DMS53 treated with DMSO at 0.1 percent for 48 hours (cell line): Measurements from ENCODE around the gene SLC19A2.
A peak's percentile ranks its signal among the peaks of the same experiment; 100 is the strongest.
"Not testable (repeated sequence)": the region's sequence is repeated elsewhere in the genome, so short reads cannot be mapped to it uniquely, and the experiment has no call there.

Experiments
- DNase-seq: peaks from one replicate; lab custom pipeline; 2025; ENCODE audit not compliant: unreplicated experiment; lab: John Stamatoyannopoulos, UW

The SLC19A2 gene

GRCh38 chr1:169509354-169509753 lies 23.6 kb upstream of the SLC19A2 start:
- peak; percentile 52 for DNase-seq

- DNase-seq = peak; percentile 44
Measured at GRCh38 chr1:169508432-169509338, 22.9 kb upstream of the SLC19A2 start.

- DNase-seq = no peak
Measured at GRCh38 chr1:169507413-169507812, 21.7 kb upstream of the SLC19A2 start.

GRCh38 chr1:169503601-169504000 lies 17.9 kb upstream of the SLC19A2 start:
- not testable (repeated sequence) for DNase-seq

GRCh38 chr1:169499807-169500206 lies 14.1 kb upstream of the SLC19A2 start:
- DNase-seq = no peak

GRCh38 chr1:169497317-169497716 lies 11.6 kb upstream of the SLC19A2 start:
- DNase-seq = no peak

GRCh38 chr1:169495916-169496315 lies 10.2 kb upstream of the SLC19A2 start:
- no peak for DNase-seq

- DNase-seq = no peak
Measured at GRCh38 chr1:169495046-169495775, 9.5 kb upstream of the SLC19A2 start.

- DNase-seq = no peak
Measured at GRCh38 chr1:169494343-169494742, 8.6 kb upstream of the SLC19A2 start.

GRCh38 chr1:169493251-169493650 lies 7.5 kb upstream of the SLC19A2 start:
- no peak for DNase-seq

GRCh38 chr1:169491845-169492281 lies 6.1 kb upstream of the SLC19A2 start:
- no peak for DNase-seq

- no peak for DNase-seq
Measured at GRCh38 chr1:169488157-169488556, 2.4 kb upstream of the SLC19A2 start.

GRCh38 chr1:169487561-169487960 lies 1.8 kb upstream of the SLC19A2 start:
- DNase-seq = no peak

- DNase-seq = peak; percentile 43
Measured at GRCh38 chr1:169487133-169487532, 1.4 kb upstream of the SLC19A2 start.

GRCh38 chr1:169486281-169487051 lies 722 bp upstream of the SLC19A2 start:
- peak; percentile 44 for DNase-seq

- no peak for DNase-seq
Measured at GRCh38 chr1:169484683-169485430, 887 bp downstream of the SLC19A2 start.

- peak; percentile 69 for DNase-seq
Measured at GRCh38 chr1:169484101-169484500, 1.6 kb downstream of the SLC19A2 start.

GRCh38 chr1:169483500-169483966 lies 2.2 kb downstream of the SLC19A2 start:
- no peak for DNase-seq

- no peak for DNase-seq
Measured at GRCh38 chr1:169479363-169480066, 6.2 kb downstream of the SLC19A2 start.
